Measurements from ENCODE around the gene GET3. TPM values are rescaled to one million over a fixed set of nuclear protein-coding genes. Genes with fewer than 3 reads are reported as not detected.
"Not testable (repeated sequence)": the region's sequence is repeated elsewhere in the genome, so short reads cannot be mapped to it uniquely, and the experiment has no call there.

GET3 gene
- total RNA-seq, 2 experiments from 2014 or later: 46.4 to 47.2 TPM

DNA sequence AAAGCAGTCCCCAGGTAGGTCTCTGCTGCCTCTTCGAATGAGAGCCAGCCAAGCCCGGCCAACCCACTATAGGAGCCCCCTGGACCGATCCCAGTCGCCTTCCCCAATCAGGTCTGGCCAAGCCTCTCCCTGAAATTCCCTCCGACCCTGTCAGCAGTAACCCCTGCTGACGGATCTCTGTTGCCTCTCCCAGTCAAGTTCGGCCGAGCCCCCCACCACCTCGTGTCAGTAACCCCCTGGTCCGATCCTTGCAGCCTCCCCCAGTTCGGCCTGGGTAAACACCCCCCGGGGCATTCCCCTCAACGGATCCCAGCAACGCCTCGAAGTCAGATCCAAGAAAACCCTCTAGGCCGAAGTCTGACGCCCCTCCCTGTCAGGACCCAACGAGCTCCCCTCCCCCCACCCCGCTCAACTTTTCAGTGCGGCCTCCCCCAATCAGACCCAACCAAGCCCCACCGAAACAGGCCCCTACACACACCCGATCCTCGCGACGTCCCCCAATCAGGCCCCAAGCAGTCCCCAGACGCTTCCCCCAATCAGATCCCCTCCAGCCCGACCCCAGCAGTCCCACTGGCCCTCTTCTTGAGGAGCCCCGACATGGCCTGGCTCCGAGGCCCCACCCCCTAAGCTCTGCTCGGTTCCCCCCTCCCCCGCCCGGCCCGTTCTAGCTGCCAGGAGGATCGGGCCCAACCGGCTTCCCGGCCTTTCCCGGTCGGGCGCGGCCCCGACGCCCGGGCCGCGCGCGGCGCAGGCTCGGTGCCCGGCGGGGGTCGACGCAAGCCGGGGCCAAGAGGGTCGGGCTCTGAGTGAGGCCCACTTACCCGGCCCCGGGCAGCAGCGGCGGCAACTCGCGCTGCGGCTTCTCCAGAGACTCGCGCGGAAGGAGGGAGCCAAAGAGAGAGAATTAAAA lies 15.4 kb upstream of the GET3 start:
- peak overlapping the region; percentile 94 for H3K27ac Mint-ChIP-seq
- peak overlapping the region; percentile 93 for H3K4me3 Mint-ChIP-seq
- no peaks in the 10 kb centered on the region for H3K9me3 Mint-ChIP-seq
- no peaks in the 10 kb centered on the region for H3K27me3 Mint-ChIP-seq
- POLR2A ChIA-PET: interaction anchor here (0.6 to 7.2 kb wide), 19 partner anchors 12 to 1660 kb away, joined by 3 to 162 read pairs (median 4); partner anchors contain the start of genes ADGRE5, DHPS, FBXW9 and GET3
- H3K36me3 Mint-ChIP-seq: peaks cover 15% of the 10 kb centered on the region
- H3K4me1 Mint-ChIP-seq: peaks cover 18% of the 10 kb centered on the region
- ATAC-seq (ENCODE audit: low read depth) (peak; percentile 57), DNase-seq (peak; percentile 75)

GRCh38 chr19:12722566-12723380 lies 14.5 kb upstream of the GET3 start:
- ATAC-seq (ENCODE audit: low read depth): peak; percentile 84
- Mint-ChIP-seq H3K36me3 (peaks cover 16% of the 10 kb centered on the region), H3K27me3 (no peaks in the 10 kb centered on the region), H3K4me1 (peaks cover 18% of the 10 kb centered on the region), H3K27ac (peak overlapping the region; percentile 86), H3K9me3 (no peaks in the 10 kb centered on the region), H3K4me3 (peak overlapping the region; percentile 89)
- DNase-seq: peak; percentile 86
- POLR2A ChIA-PET: interaction anchor here (0.5 to 7.2 kb wide), 19 partner anchors 11 to 555 kb away, joined by 3 to 162 read pairs (median 5); partner anchors contain the start of genes DHPS, DNASE2, FBXW9 and GET3

DNA sequence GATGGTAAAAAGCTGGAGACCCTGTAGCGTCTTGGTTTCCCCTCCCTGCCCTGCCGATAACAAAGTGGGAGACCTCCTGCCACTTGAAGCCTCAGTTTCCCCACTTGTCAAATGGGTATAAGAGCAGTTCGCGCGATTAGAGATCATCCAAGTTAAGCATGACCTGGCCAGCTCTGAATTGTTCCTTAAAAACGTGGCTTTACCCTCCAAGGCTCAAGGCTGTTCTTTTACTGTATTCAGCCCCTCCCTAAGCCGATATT lies 14.0 kb upstream of the GET3 start:
- DNase-seq (no peak), ATAC-seq (ENCODE audit: low read depth) (no peak)
- Mint-ChIP-seq H3K4me3 (peak overlapping the region; percentile 89), H3K4me1 (peaks cover 18% of the 10 kb centered on the region), H3K36me3 (peaks cover 20% of the 10 kb centered on the region), H3K27ac (peak overlapping the region; percentile 86), H3K27me3 (no peaks in the 10 kb centered on the region), H3K9me3 (no peaks in the 10 kb centered on the region)
- POLR2A ChIA-PET: interaction anchor here (0.5 to 7.2 kb wide), 10 partner anchors 11 to 159 kb away, joined by 3 to 162 read pairs (median 6); partner anchors contain the start of genes DHPS, DNASE2, FBXW9 and GET3

- H3K27ac Mint-ChIP-seq: peak within 1 kb of the TSS; percentile 86
- peaks cover 18% of the 10 kb centered on the region for H3K36me3 Mint-ChIP-seq
- DNase-seq (peak; percentile 74), ATAC-seq (ENCODE audit: low read depth) (peak; percentile 28)
- H3K27me3 Mint-ChIP-seq: no peaks in the 10 kb centered on the region
- H3K9me3 Mint-ChIP-seq: no peaks in the 10 kb centered on the region
- H3K4me1 Mint-ChIP-seq: peaks cover 18% of the 10 kb centered on the region
- H3K4me3 Mint-ChIP-seq: peak within 1 kb of the TSS; percentile 89
- POLR2A ChIA-PET: interaction anchor here (0.5 to 7.2 kb wide), 10 partner anchors 10 to 158 kb away, joined by 3 to 162 read pairs (median 6); partner anchors contain the start of genes DHPS, FBXW9, GET3 and JUNB
These were observed 13.5 kb upstream of the GET3 start, which contains the start of gene TNPO2 for GRCh38 chr19:12723641-12724426. TNPO2 (minus strand) TSS chr19:12723932; CDS start chr19:12720977, 2,955 bp downstream.

DNA sequence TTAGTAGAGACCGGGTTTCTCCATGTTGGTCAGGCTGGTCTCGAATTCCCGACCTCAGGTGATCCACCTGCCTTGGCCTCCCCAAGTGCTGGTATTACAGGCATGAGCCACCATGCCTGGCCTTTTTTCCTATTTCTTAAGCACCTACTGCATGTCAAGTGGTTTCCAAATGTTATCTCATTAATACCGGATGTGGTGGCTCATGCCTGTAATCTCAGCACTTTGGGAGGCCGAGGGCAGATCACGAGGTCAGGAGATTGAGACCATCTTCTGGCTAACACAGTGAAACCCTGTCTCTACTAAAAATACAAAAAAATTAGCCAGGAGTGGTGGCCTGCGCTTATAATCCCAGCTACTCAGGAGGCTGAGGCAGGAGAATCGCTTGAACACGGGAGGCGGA lies 11.7 kb upstream of the GET3 start:
- not testable (repeated sequence) for H3K27ac Mint-ChIP-seq

GRCh38 chr19:12726988-12727316 lies 10.3 kb upstream of the GET3 start:
- Mint-ChIP-seq H3K27me3 (no peaks in the 10 kb centered on the region), H3K36me3 (peaks cover 31% of the 10 kb centered on the region), H3K4me1 (peaks cover 10% of the 10 kb centered on the region), H3K27ac (peak overlapping the region; percentile 26), H3K9me3 (no peaks in the 10 kb centered on the region), H3K4me3 (no peak overlapping the region)
- ATAC-seq (ENCODE audit: low read depth): no peak
- DNase-seq: no peak
- POLR2A ChIA-PET: interaction anchor here (0.7 to 7.2 kb wide), 2 partner anchors 7 to 16 kb away, joined by 4 to 162 read pairs; partner anchors contain the start of genes GET3 and TRIR

More for the DNA sequence above, 11.7 kb upstream of the GET3 start:
- POLR2A ChIA-PET: interaction anchor here (0.7 to 7.2 kb wide), 2 partner anchors 8 to 305 kb away, joined by 6 to 162 read pairs; partner anchors contain the start of genes GET3 and TRIR
- H3K27me3 Mint-ChIP-seq; H3K4me3 Mint-ChIP-seq; H3K9me3 Mint-ChIP-seq; DNase-seq; ATAC-seq (ENCODE audit: low read depth): not testable (repeated sequence)
- H3K36me3 Mint-ChIP-seq: peaks cover 31% of the 10 kb centered on the region
- H3K4me1 Mint-ChIP-seq: peaks cover 15% of the 10 kb centered on the region

GRCh38 chr19:12727745-12728433 lies 9.4 kb upstream of the GET3 start:
- Mint-ChIP-seq H3K4me1 (peaks cover 15% of the 10 kb centered on the region), H3K36me3 (peaks cover 34% of the 10 kb centered on the region), H3K4me3 (no peak overlapping the region), H3K27me3 (no peaks in the 10 kb centered on the region), H3K27ac (no peak overlapping the region), H3K9me3 (no peaks in the 10 kb centered on the region)
- no peak for DNase-seq
- POLR2A ChIA-PET: interaction anchor here (0.7 to 1.0 kb wide), 2 partner anchors 55 to 1494 kb away, joined by 3 to 5 read pairs; no protein-coding TSS in a partner anchor
- no peak for ATAC-seq (ENCODE audit: low read depth)

DNA sequence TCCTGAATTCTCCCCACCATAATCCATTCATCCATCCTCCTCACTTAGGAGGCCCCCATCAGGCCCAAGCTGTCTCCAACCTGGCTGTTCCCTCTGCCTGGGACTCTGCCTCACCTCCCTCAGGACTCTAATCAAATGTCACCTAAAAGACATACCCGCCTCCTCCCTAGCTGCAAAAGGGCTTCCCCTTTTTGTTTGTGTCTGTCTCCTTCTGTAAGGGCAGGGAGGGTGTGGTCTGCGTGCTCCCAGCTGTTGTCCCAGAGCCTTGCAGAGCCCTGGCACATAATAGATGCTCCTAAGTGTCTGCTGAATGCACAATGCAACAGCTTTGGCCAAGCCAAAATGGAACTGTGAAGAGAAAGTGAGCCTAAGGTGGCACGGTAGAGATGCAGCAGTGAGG lies 7.2 kb upstream of the GET3 start:
- no peak for DNase-seq
- POLR2A ChIA-PET: interaction anchor here (8.9 kb wide), 1 partner anchor 7 kb away, joined by 162 read pairs; the partner anchor contains the start of gene TNPO2
- Mint-ChIP-seq H3K4me1 (peaks cover 18% of the 10 kb centered on the region), H3K4me3 (no peak overlapping the region), H3K36me3 (peaks cover 36% of the 10 kb centered on the region), H3K27ac (no peak overlapping the region), H3K9me3 (no peaks in the 10 kb centered on the region), H3K27me3 (no peaks in the 10 kb centered on the region)
- no peak for ATAC-seq (ENCODE audit: low read depth)

DNA sequence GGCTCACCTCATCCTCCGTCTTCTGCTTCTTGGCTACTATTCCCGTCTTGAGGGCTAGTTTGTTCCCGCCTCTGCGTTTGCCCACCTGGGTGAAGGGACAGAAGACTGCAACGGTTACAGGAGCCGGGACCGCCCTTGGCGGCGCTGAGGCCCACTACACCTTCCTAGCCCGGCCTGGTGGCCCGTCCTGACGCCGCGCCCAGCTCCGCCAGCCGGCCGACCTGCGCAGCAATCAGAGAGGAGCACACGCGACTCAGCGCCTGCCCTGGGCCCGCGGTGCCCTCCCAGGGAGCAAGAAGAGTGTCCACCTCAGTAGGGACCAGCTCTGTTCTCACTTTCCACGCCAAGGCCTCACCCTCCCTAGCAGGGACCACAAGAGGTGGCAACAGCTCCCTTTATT lies 6.0 kb upstream of the GET3 start:
- no peaks in the 10 kb centered on the region for H3K9me3 Mint-ChIP-seq
- H3K27ac Mint-ChIP-seq: no peak overlapping the region
- ATAC-seq (ENCODE audit: low read depth) (no peak), DNase-seq (no peak)
- peaks cover 36% of the 10 kb centered on the region for H3K36me3 Mint-ChIP-seq
- POLR2A ChIA-PET: interaction anchor here (8.9 kb wide), 1 partner anchor 8 kb away, joined by 162 read pairs; the partner anchor contains the start of gene TNPO2
- no peak overlapping the region for H3K4me3 Mint-ChIP-seq
- H3K4me1 Mint-ChIP-seq: peaks cover 18% of the 10 kb centered on the region
- H3K27me3 Mint-ChIP-seq: no peaks in the 10 kb centered on the region

DNA sequence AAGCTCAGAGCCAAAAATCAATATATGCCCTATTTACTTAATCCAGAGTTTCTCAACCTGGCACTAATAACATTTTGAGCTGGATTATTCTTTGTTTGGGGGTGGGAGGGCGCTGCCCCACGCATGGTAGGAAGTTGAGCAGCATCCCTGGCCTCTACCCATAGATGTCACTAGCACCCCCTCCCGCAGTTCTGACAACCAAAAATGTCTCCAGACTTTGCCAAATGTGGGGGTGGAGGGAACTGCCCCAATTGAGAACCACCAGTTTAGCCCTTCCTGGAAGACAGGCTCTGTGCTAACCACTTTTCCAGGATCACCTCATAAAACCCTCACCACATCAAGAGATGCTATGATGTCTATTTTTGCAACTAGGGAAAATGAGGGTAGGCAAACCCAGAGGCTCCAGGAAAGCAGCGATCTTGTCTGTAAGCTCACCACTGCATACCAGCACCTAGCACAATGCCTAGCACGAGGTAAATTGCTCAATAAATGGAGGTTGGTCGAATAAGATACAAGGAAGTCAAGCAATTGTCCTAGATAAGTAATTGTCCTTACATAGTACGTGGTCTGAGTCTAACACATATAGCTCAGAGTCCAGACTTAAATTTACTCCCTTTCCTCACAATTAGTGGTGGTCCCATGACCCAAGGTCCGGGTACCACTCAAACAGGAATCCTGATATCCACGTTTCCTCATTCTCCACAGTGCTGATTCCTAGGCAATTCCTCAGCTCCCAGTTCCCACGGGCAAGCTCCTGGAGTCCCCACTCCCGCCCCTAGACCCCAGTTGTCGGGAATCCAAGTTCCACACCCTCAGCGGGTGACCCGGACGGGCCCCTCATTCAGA lies 3.7 kb upstream of the GET3 start:
- Mint-ChIP-seq H3K4me1 (peaks cover 27% of the 10 kb centered on the region), H3K36me3 (peaks cover 25% of the 10 kb centered on the region)
- no peak for ATAC-seq (ENCODE audit: low read depth)

DNA sequence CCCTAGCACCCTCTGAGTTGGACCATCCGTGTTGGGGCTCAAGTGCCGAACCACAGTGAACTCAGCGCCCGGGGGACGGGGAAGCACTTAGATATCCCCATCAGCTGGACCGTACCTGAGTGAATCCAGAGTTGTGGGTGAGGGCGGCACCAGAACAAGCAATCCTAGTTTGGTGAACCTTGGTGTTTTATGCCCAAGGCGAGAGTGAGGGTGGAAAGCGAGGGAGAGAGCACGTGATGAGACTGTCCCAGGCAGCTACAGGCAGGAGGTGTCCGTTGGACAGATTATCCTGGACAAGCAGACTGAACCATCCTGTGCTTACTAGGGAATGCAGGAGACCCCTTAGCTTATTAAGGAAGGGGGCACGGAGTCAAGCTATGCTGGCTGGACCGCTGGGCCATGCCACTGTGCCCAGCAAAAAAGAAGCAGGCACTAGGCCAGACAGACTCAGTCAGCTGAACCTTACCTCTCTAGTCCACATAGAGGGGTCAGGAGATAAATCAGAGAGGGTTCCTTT lies 596 bp downstream of the GET3 start:
- DNase-seq (no peak), ATAC-seq (ENCODE audit: low read depth) (no peak)
- Mint-ChIP-seq H3K36me3 (peaks cover 10% of the 10 kb centered on the region), H3K27me3 (no peaks in the 10 kb centered on the region), H3K9me3 (no peaks in the 10 kb centered on the region), H3K4me1 (peaks cover 20% of the 10 kb centered on the region), H3K27ac (peak overlapping the region; percentile 98), H3K4me3 (peak overlapping the region; percentile 100)
- POLR2A ChIA-PET: interaction anchor here (0.6 to 8.9 kb wide), 6 partner anchors 14 to 60 kb away, joined by 3 to 162 read pairs (median 6); partner anchors contain the start of genes DHPS, JUNB and TNPO2

More for the DNA sequence above, 3.7 kb upstream of the GET3 start:
- DNase-seq: no peak
- POLR2A ChIA-PET: interaction anchor here (0.6 to 8.9 kb wide), 18 partner anchors 10 to 419 kb away, joined by 3 to 162 read pairs (median 4); partner anchors contain the start of genes DHPS, FBXW9, JUNB and RNASEH2A
- H3K27me3 Mint-ChIP-seq: no peaks in the 10 kb centered on the region
- no peaks in the 10 kb centered on the region for H3K9me3 Mint-ChIP-seq
- peak overlapping the region; percentile 96 for H3K27ac Mint-ChIP-seq
- H3K4me3 Mint-ChIP-seq: peak overlapping the region; percentile 94

Data from activated naive CD8-positive, alpha-beta T cell treated with anti-CD3 and anti-CD28 coated beads, Interleukin-2, amount 10 ng/mL, durations not matched to agents 7 days and 5 days (primary cell).